Stomach (tissue), 9 donors: ENCODE data around the gene CTSF. TPM values are rescaled to one million over a fixed set of nuclear protein-coding genes. Genes with fewer than 3 reads are reported as not detected.

Experiments used
- DNase-seq, 2 donors: peaks; one replicate each; pipeline versions ENCODE4 v3.0.0 to v3.0.0-alpha.2; 2013 to 2019
- H3K27ac ChIP-seq, 5 donors: fragments of 200-600 bp in 4 of 5; sonication (generic) in 4 of 5; one replicate each; pipeline ENCODE4 v1.5.1; 2013 to 2019; ENCODE audit warnings: mild to moderate bottlenecking in 1 of 5, moderate library complexity in 1 of 5
- H3K27me3 ChIP-seq, 3 donors: fragments of 200-600 bp; sonication (generic); one replicate each; pipeline ENCODE4 v1.5.1; 2017 to 2019; ENCODE audit warnings: mixed run types in 1 of 3
- H3K36me3 ChIP-seq, 4 donors: fragments of 200-600 bp; sonication (generic); 1 replicate in 3 of 4; 2 replicates in 1 of 4; pipeline ENCODE4 v1.5.1; 2016 to 2019
- H3K4me1 ChIP-seq, 4 donors: fragments of 200-600 bp; sonication (generic); one replicate each; pipeline ENCODE4 v1.5.1; 2016 to 2019
- H3K4me3 ChIP-seq, 4 donors: fragments of 200-600 bp; sonication (generic) in 3 of 4; one replicate each; pipeline ENCODE4 v1.5.1; 2016 to 2019; ENCODE audit warnings: mild to moderate bottlenecking in 1 of 4
- H3K9me3 ChIP-seq, 4 donors: fragments of 200-600 bp; sonication (generic); one replicate each; pipeline ENCODE4 v1.5.1; 2016 to 2019
- EP300 ChIP-seq: sonication (generic); formaldehyde crosslinking; IDR thresholded peaks from one replicate; pipeline ENCODE4 v1.6.1; 2017; ENCODE audit warnings: antibody characterized with exemption
- POLR2A ChIP-seq, 4 donors: fragments of 450-650 bp; IDR thresholded peaks; one replicate each; pipeline ENCODE4 v1.6.1; 2016; ENCODE audit warnings: antibody characterized with exemption in 4 of 4, control low read depth in 2 of 4, mild to moderate bottlenecking in 1 of 4, moderate library complexity in 1 of 4
- POLR2AphosphoS5 ChIP-seq, 3 donors: sonication (generic); formaldehyde crosslinking; IDR thresholded peaks; one replicate each; pipeline ENCODE4 v1.6.1; 2016; ENCODE audit warnings: antibody characterized with exemption in 3 of 3
- WGBS, 5 donors: extraction: QIAGEN DNeasy Blood & Tissue Kit in 3 of 5; methylation state at CpG; one replicate each; pipeline versions ENCODE4 v1.1.5 to v1.1.7; 2013 to 2018; 5-methylcytosine and 5-hydroxymethylcytosine counted together
- intact Hi-C: fragments of 100-400 bp; cut with DNase I; formaldehyde crosslinking; loops from one replicate; pipeline ENCODE4 v1.15.1; 2023; ENCODE audit warnings: low total_unique reads
- polyA plus RNA-seq, 3 donors: library from polyadenylated mRNA; stranded (reverse); fragments of 200-250 nt; gene quantifications; one replicate each; pipeline ENCODE4 v1.2.3, GENCODE V29; 2013
- total RNA-seq, 5 donors: library from RNA; depleted of rRNA; stranded (reverse); fragments of >200 nt; gene quantifications; one replicate each; pipeline versions ENCODE4 v1.1.0 to v1.2.3, GENCODE V29; 2014 to 2016
- TF ChIP-seq, protein P1 (sequence below), 7 experiments: fragments of 450-650 bp in 4 of 7; fragments of 200-600 bp in 3 of 7; sonication (generic) in 3 of 7; IDR thresholded peaks; one replicate each; pipeline ENCODE4 v1.5.1; 2016 to 2019; ENCODE audit warnings: antibody characterized with exemption in 7 of 7, control low read depth in 2 of 7, mild to moderate bottlenecking in 1 of 7
- donor health status: healthy with polysubstance abuse.
- donor health status: Bipolar disorder and iron deficiency.
- donor health status: healthy.

The CTSF gene
- total and polyA plus RNA-seq, 8 donors: 7.6 to 105 (median 34.4) TPM

DNA sequence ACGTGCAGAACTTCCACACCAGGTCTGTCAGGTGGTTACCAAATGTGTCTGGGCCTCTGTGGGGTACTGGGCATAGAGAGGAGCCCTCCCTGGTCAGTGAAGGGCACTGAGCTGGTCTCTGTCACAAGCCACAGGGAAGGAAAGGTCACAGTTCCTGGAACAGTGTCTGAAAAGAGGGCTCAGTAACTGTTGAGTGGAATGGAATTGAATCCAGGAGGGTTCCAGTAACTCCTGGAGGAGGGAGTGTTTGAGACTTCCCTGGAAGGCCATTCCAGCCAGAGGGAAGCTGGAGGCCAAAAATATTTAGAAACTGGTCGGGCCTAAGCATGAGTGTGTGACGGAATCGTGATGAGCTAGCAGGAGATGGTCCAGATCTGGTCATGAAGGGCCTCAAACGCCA, 13.8 kb downstream of the CTSF start:
- intact Hi-C loops: no loop called here

DNA sequence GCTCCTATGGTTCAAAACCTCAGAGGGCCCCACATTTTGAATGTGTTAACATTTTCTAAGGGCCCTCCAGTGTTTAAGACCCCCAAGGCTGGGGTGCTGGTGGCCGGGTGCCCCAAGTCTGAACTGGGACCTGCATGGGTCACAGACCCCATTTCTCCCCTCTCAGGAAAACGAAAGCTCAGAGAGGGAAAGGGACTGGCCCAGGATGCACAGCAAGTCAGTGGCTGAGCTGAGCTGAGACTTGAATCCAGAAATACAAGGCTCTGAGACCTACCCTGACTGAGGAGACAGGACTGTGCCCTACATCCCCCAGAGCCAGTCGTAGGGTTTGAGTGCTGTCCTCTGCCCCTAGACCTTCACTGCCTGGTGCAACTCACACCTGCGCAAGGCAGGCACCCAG, 17.5 kb downstream of the CTSF start:
- intact Hi-C loops: no loop called here
- WGBS, 5 donors: 79 to 91% (median 85%) methylated on average over 4 of the region's 4 CpGs
- peaks cover 0 to 4% (median 0%) of the 10 kb centered on the region in 3 donors for H3K27me3 ChIP-seq

More for the DNA sequence above, 13.8 kb downstream of the CTSF start:
- no peaks in the 10 kb centered on the region for H3K36me3 ChIP-seq
- peaks cover 9 to 11% (median 10%) of the 10 kb centered on the region in 4 donors for H3K4me1 ChIP-seq
- H3K27me3 ChIP-seq: peaks cover 0 to 21% (median 18%) of the 10 kb centered on the region in 3 donors
- WGBS, 5 donors: 76 to 85% (median 82%) methylated on average over 5 of the region's 5 CpGs
- no peak overlapping the region for H3K27ac ChIP-seq
- H3K9me3 ChIP-seq: no peaks in the 10 kb centered on the region
- H3K4me3 ChIP-seq: no peak overlapping the region
- no peak for DNase-seq
- TF ChIP-seq POLR2A (IDR thresholded peaks at IDR 0.05) (no peak), POLR2AphosphoS5 (IDR thresholded peaks at IDR 0.05) (no peak), EP300 (no peak)
- TF ChIP-seq, protein P1, sequence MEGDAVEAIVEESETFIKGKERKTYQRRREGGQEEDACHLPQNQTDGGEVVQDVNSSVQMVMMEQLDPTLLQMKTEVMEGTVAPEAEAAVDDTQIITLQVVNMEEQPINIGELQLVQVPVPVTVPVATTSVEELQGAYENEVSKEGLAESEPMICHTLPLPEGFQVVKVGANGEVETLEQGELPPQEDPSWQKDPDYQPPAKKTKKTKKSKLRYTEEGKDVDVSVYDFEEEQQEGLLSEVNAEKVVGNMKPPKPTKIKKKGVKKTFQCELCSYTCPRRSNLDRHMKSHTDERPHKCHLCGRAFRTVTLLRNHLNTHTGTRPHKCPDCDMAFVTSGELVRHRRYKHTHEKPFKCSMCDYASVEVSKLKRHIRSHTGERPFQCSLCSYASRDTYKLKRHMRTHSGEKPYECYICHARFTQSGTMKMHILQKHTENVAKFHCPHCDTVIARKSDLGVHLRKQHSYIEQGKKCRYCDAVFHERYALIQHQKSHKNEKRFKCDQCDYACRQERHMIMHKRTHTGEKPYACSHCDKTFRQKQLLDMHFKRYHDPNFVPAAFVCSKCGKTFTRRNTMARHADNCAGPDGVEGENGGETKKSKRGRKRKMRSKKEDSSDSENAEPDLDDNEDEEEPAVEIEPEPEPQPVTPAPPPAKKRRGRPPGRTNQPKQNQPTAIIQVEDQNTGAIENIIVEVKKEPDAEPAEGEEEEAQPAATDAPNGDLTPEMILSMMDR (IDR thresholded peaks at IDR 0.05): no peak

DNA sequence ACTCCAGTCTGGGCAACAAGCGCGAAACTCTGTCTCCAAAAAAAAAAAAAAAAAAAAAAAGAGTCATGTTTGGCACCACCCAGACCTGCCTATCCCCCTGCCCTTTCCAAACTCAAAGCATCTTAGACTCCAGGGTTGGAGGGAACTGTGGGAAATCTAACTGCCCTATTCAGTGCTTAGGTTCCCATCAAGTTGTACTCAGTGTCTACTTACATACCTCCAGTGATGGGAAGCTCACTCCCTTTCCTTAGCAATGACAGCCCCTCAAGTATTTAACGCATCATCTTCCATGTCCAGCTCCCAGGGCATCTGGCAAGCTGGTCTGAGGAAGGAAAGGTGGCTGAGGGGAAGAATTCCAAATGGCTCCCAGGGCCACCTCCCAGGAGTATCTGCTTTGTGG, 18.7 kb downstream of the CTSF start:
- intact Hi-C loops: no loop called here
- Histone ChIP-seq H3K36me3 (no peaks in the 10 kb centered on the region), H3K9me3 (no peaks in the 10 kb centered on the region), H3K27ac (no peak overlapping the region), H3K4me1 (peaks cover 17 to 24% (median 22%) of the 10 kb centered on the region in 4 donors), H3K4me3 (no peak overlapping the region), H3K27me3 (peaks cover 0 to 4% (median 0%) of the 10 kb centered on the region in 3 donors)
- no peak for DNase-seq
- WGBS, 5 donors: 82 to 97% (median 94%) methylated on average over 3 of the region's 3 CpGs
- TF ChIP-seq POLR2AphosphoS5 (IDR thresholded peaks at IDR 0.05) (no peak), POLR2A (IDR thresholded peaks at IDR 0.05) (no peak), EP300 (no peak)
- TF ChIP-seq, protein P1 (IDR thresholded peaks at IDR 0.05): no peak

More for the DNA sequence above, 17.5 kb downstream of the CTSF start:
- Histone ChIP-seq H3K4me3 (no peak overlapping the region), H3K27ac (no peak overlapping the region), H3K9me3 (no peaks in the 10 kb centered on the region), H3K4me1 (peaks cover 9 to 13% (median 12%) of the 10 kb centered on the region in 4 donors), H3K36me3 (no peaks in the 10 kb centered on the region)
- TF ChIP-seq POLR2A (IDR thresholded peaks at IDR 0.05) (no peak), EP300 (no peak), POLR2AphosphoS5 (IDR thresholded peaks at IDR 0.05) (no peak)
- TF ChIP-seq, protein P1 (IDR thresholded peaks at IDR 0.05): no peak
- no peak for DNase-seq

DNA sequence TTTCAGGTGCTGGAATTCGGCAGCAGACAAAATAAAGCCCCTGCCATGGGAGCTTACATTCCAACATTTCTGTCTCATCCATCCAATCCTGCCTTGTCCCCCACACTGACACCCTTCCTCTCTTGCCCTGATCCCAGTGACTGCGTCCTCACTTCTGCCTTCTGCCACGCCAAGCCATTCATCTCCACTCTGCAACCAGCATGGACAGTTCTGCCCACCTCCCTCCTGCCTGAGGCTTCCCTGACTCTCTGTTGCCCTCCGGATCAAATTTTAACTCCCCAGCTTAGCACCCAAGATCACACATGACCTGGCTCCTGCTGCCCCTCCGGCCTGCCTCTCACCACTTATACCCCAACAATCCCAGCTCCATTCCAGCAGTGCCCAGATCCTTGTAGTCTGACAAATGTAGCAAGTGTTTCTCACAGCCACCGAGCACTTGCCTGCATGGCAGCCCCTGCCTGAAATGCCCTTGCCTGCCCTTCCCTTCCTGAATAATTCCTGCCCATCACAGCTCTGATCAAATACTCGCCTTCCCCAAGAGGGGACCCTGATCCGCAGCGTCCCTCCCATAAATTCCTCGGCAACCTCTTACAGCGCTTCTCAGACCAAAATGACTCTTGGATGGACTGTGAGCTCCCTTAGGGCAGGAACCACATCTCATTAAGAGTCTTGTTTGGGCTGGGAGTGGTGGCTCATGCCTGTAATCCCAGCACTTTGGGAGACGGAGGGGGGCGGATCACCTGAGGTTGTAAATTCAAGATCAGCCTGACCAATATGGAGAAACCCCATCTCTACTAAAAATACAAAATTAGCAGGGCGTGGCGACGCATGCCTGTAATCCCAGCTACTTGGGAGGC, 19.4 kb downstream of the CTSF start:
- Histone ChIP-seq H3K9me3 (no peaks in the 10 kb centered on the region), H3K4me1 (peaks cover 17 to 30% (median 29%) of the 10 kb centered on the region in 4 donors), H3K4me3 (no peak overlapping the region), H3K36me3 (no peaks in the 10 kb centered on the region), H3K27me3 (peaks cover 0 to 4% (median 0%) of the 10 kb centered on the region in 3 donors), H3K27ac (no peak overlapping the region)
- DNase-seq: no peak
- TF ChIP-seq, protein P1 (IDR thresholded peaks at IDR 0.05): no peak
- TF ChIP-seq POLR2AphosphoS5 (IDR thresholded peaks at IDR 0.05): no peak
- no peak for TF ChIP-seq EP300
- no peak for TF ChIP-seq POLR2A (IDR thresholded peaks at IDR 0.05)
- intact Hi-C loops: no loop called here
- 50 to 58% (median 52%) methylated on average over 16 of the region's 16 CpGs for WGBS, 5 donors
